KMS-11 (cell line): ENCODE data around the gene NPL.

ENCODE experiments used
- H2AFZ ChIP-seq: fragments of 200-600 bp; sonication (generic); 2 replicates; pipeline ENCODE4 v1.6.1; 2016; ENCODE audit warnings: antibody characterized with exemption, mixed run types, low read depth
- H3K27ac ChIP-seq: fragments of 200-600 bp; sonication (generic); 2 replicates; pipeline ENCODE4 v1.6.1; 2016; ENCODE audit warnings: mild to moderate bottlenecking, mixed run types
- H3K27me3 ChIP-seq: fragments of 200-600 bp; sonication (generic); 2 replicates; pipeline ENCODE4 v1.6.1; 2017; ENCODE audit warnings: mild to moderate bottlenecking, low read depth, mixed run types, moderate library complexity; ENCODE audit not compliant: insufficient read depth
- H3K36me3 ChIP-seq: fragments of 200-600 bp; sonication (generic); 2 replicates; pipeline ENCODE4 v1.6.1; 2017; ENCODE audit warnings: mild to moderate bottlenecking, mixed run types; ENCODE audit not compliant: insufficient read depth
- H3K4me1 ChIP-seq: fragments of 200-600 bp; sonication (generic); 2 replicates; pipeline ENCODE4 v1.6.1; 2016; ENCODE audit warnings: mild to moderate bottlenecking, low read depth, mixed run types; ENCODE audit not compliant: poor library complexity, severe bottlenecking
- H3K4me2 ChIP-seq: fragments of 200-600 bp; sonication (generic); 2 replicates; pipeline ENCODE4 v1.7.0; 2016; ENCODE audit warnings: mild to moderate bottlenecking, mixed run types
- H3K4me3 ChIP-seq: fragments of 200-600 bp; sonication (generic); IDR thresholded peaks from 2 replicates; pipeline ENCODE4 v1.6.1; 2017; ENCODE audit warnings: low read depth, low read length, mixed read lengths; ENCODE audit not compliant: insufficient read depth
- H3K79me2 ChIP-seq: fragments of 200-600 bp; sonication (generic); 2 replicates; pipeline ENCODE4 v1.6.1; 2016; ENCODE audit warnings: low read depth, mixed run types; ENCODE audit not compliant: insufficient read depth
- H3K9ac ChIP-seq: fragments of 200-600 bp; sonication (generic); 2 replicates; pipeline ENCODE4 v1.6.1; 2016; ENCODE audit warnings: mild to moderate bottlenecking, mixed run types
- H4K20me1 ChIP-seq: fragments of 200-600 bp; sonication (generic); 2 replicates; pipeline ENCODE4 v1.6.1; 2016; ENCODE audit warnings: mild to moderate bottlenecking, mixed run types; ENCODE audit not compliant: insufficient read depth
- TF ChIP-seq, protein P1 (sequence below): fragments of 200-600 bp; sonication (generic); conservative IDR thresholded peaks from 2 replicates; pipeline ENCODE4 v1.6.1; 2017; ENCODE audit warnings: low read depth, mild to moderate bottlenecking, antibody characterized with exemption, low read length, moderate library complexity, mixed read lengths

Gene NPL

DNA sequence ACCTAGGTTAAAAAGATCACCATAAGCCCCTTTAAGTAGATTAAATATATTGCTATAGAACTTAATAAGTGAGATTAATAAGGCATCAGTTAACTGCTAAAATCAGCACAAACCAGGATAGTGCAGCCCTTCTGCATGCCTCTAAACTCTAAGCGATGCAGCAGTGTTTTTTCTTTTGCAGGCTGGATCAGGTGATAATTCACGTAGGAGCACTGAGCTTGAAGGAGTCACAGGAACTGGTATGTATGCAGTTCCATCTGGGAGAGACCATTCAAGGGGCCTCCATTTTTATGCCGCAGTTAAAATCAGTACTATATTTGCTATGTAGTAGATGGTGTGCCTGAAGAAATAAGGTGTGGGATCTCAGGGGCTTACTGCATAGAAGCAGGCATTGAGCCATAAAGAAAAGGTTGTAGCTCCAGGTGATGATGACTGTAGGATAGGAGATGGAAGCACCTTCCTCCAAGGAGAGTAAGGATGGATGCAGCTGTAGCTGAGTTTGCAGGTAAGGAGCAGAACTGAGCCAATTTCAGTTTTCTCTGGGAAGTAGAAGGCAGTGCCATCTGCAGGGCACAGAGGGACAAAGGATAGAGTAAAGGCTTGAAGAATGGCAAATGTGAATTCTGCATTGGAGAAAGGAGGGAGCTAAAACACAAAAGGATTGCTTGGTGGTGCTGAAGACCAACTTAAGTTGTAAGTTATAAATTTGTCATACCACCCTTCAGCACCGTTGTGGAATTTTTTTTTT, 22.6 kb downstream of the NPL start:
- H4K20me1 ChIP-seq, result no peaks in the 10 kb centered on the region
- no peaks in the 10 kb centered on the region for H3K36me3 ChIP-seq
- no peak overlapping the region for H3K4me2 ChIP-seq
- no peak overlapping the region for H3K27ac ChIP-seq
- no peak overlapping the region for H3K9ac ChIP-seq
- no peak overlapping the region for H3K4me3 ChIP-seq
- TF ChIP-seq, protein P1, sequence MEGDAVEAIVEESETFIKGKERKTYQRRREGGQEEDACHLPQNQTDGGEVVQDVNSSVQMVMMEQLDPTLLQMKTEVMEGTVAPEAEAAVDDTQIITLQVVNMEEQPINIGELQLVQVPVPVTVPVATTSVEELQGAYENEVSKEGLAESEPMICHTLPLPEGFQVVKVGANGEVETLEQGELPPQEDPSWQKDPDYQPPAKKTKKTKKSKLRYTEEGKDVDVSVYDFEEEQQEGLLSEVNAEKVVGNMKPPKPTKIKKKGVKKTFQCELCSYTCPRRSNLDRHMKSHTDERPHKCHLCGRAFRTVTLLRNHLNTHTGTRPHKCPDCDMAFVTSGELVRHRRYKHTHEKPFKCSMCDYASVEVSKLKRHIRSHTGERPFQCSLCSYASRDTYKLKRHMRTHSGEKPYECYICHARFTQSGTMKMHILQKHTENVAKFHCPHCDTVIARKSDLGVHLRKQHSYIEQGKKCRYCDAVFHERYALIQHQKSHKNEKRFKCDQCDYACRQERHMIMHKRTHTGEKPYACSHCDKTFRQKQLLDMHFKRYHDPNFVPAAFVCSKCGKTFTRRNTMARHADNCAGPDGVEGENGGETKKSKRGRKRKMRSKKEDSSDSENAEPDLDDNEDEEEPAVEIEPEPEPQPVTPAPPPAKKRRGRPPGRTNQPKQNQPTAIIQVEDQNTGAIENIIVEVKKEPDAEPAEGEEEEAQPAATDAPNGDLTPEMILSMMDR, result no peak
- H3K4me1 ChIP-seq, result no peaks in the 10 kb centered on the region
- H3K27me3 ChIP-seq, result no peaks in the 10 kb centered on the region
- no peaks in the 10 kb centered on the region for H3K79me2 ChIP-seq
- H2AFZ ChIP-seq, result no peak overlapping the region

DNA sequence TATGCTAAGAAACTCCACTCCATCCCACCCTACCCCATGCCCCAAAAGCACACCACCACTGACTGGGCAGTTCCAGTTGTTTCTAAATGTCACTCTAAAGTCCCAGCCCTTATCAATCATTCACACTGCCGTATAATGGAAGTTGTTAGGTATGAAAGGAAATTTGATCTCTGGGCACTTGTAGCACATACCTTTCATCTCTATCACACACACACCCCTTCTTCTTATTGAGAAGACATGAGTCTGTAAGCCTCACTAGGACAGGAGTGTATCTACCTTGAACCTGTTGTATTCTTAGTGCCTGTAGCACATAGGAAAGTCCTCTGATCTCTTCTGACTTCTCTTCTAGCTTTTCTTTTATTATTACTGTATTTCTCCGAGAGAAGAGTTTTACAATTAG, 27.3 kb downstream of the NPL start:
- Histone ChIP-seq H3K4me1 (no peaks in the 10 kb centered on the region), H3K79me2 (no peaks in the 10 kb centered on the region), H4K20me1 (no peaks in the 10 kb centered on the region), H3K27ac (no peak overlapping the region), H3K27me3 (no peaks in the 10 kb centered on the region), H3K4me2 (no peak overlapping the region), H2AFZ (no peak overlapping the region), H3K36me3 (no peaks in the 10 kb centered on the region), H3K9ac (no peak overlapping the region), H3K4me3 (no peak overlapping the region)
- TF ChIP-seq, protein P1, result no peak

DNA sequence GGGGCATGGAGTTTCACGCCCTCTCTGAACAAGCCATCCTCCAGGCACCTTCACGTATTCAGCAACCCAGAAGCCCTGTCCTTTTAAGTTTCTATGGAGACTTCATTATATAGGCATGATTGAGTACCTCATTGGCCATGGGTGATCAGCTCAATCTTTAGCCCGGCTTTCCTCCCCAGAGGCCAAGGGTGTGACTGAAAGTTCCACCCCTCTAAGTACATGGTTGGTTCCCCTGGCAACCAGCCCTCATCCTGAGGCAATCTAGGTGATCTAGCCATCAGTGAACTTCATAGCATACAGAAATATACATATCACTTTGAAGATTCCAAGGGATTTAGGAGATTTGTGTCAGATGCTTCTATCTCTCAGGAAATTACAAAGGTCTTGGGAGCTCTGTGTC, 28.2 kb downstream of the NPL start:
- no peaks in the 10 kb centered on the region for H4K20me1 ChIP-seq
- H3K9ac ChIP-seq, result no peak overlapping the region
- H3K4me1 ChIP-seq, result no peaks in the 10 kb centered on the region
- H3K27ac ChIP-seq, result no peak overlapping the region
- no peaks in the 10 kb centered on the region for H3K36me3 ChIP-seq
- no peak overlapping the region for H2AFZ ChIP-seq
- TF ChIP-seq, protein P1, result no peak
- H3K79me2 ChIP-seq, result no peaks in the 10 kb centered on the region
- no peaks in the 10 kb centered on the region for H3K27me3 ChIP-seq
- no peak overlapping the region for H3K4me3 ChIP-seq
- H3K4me2 ChIP-seq, result no peak overlapping the region

DNA sequence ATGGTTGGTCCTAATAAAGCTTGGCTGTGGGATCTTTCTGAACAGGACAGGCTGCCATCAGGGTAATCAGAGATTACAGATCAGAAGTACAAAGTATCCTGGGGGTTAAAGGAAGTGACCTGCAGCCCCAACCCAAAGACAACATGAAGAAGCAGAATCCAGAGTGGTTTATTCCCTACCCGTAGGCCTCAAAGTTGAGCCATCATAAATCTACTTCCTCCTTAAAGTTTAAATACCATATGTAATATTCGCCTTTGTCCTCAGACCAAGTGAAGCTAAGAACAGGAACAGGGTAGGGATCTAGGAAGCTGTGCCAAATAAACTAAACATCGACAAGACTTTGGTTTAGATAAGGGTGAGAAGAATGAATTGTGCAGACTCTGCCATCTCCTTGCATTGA, 33.6 kb downstream of the NPL start:
- Histone ChIP-seq H3K27me3 (no peaks in the 10 kb centered on the region), H3K36me3 (no peaks in the 10 kb centered on the region), H3K4me3 (no peak overlapping the region), H3K4me1 (peaks cover 25% of the 10 kb centered on the region), H3K4me2 (no peak overlapping the region), H3K9ac (no peak overlapping the region), H3K79me2 (no peaks in the 10 kb centered on the region), H4K20me1 (no peaks in the 10 kb centered on the region), H3K27ac (no peak overlapping the region), H2AFZ (no peak overlapping the region)
- TF ChIP-seq, protein P1, result no peak
